ENCODE results near the gene MYO5C. TPM values are rescaled to one million over a fixed set of nuclear protein-coding genes. Genes with fewer than 3 reads are reported as not detected.

Gene MYO5C
- total RNA-seq, 1 donor from 2014 or later = 4.5 TPM

DNA sequence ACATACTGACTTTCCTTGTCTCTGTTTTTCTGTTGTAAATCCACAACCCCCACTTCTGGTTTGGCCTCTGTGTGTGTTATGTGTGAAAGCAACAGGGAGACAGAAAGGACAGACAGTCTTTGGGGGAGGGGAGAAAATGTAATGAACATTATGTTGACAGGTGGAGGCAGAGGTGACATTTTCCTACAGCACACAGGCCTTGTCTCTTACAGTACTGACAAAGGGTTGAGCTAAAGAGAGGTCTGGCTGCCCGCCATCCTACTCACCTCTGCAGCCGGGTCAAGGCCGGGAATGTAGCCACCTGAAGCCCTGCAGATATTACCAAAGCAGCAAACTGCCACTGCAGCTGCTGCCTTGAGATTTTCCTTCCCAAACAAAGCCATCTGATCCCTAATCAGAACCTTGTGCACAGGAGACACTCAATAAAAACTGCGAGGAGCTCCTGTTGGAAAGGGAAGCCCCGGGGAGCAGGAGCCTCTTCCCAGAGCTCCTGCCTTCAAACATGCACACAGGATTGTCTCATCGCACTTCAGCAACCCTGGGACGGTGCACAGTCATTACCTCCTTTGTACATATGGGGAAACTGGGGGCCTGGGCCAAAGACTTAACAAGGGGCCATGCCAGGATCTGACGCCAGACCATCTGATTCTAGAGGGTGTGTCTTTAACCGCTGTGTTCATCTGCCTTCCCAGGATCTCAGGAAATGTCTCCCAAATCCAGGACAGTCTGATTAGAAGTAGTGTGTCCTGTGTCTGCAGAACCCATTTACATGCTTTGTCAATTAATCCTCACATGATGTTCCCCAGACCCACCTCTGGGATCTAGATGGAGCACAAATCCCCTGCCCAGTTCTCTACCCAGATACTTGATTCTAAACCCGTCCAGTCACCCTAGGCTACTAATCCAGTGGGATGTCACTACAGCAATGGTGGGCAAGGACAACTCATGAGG lies 14.2 kb downstream of the MYO5C start:
- no peaks in the 10 kb centered on the region for H3K79me2 ChIP-seq (ENCODE audit: insufficient read depth, low read length)
- Mint-ChIP-seq H3K36me3 (ENCODE audit: low read depth, unreplicated experiment) (no peaks in the 10 kb centered on the region), H3K27ac (ENCODE audit: unreplicated experiment) (no peak overlapping the region)

GRCh38 chr15:52280326-52281084 lies 15.1 kb downstream of the MYO5C start:
- H3K4me1 Mint-ChIP-seq (ENCODE audit: low read depth, unreplicated experiment) = peaks cover 9% of the 10 kb centered on the region
- no peaks in the 10 kb centered on the region for H3K36me3 Mint-ChIP-seq (ENCODE audit: low read depth, unreplicated experiment)
- H3K4me3 Mint-ChIP-seq (ENCODE audit: unreplicated experiment) = no peak overlapping the region
- no peak for TF ChIP-seq EZH2 (IDR thresholded peaks at IDR 0.05; ENCODE audit: insufficient read depth, low read length)
- TF ChIP-seq, protein P1, sequence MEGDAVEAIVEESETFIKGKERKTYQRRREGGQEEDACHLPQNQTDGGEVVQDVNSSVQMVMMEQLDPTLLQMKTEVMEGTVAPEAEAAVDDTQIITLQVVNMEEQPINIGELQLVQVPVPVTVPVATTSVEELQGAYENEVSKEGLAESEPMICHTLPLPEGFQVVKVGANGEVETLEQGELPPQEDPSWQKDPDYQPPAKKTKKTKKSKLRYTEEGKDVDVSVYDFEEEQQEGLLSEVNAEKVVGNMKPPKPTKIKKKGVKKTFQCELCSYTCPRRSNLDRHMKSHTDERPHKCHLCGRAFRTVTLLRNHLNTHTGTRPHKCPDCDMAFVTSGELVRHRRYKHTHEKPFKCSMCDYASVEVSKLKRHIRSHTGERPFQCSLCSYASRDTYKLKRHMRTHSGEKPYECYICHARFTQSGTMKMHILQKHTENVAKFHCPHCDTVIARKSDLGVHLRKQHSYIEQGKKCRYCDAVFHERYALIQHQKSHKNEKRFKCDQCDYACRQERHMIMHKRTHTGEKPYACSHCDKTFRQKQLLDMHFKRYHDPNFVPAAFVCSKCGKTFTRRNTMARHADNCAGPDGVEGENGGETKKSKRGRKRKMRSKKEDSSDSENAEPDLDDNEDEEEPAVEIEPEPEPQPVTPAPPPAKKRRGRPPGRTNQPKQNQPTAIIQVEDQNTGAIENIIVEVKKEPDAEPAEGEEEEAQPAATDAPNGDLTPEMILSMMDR (IDR thresholded peaks at IDR 0.05; ENCODE audit: insufficient read depth, low read depth, low read length) = no peak
- no peaks in the 10 kb centered on the region for H3K27me3 Mint-ChIP-seq (ENCODE audit: low read depth, unreplicated experiment)
- Histone ChIP-seq H3K27me3 (ENCODE audit: insufficient read depth, low read length) (peaks cover 3% of the 10 kb centered on the region), H3K79me2 (ENCODE audit: insufficient read depth, low read length) (no peaks in the 10 kb centered on the region), H4K20me1 (ENCODE audit: insufficient read depth, low read length) (no peaks in the 10 kb centered on the region), H3K4me2 (ENCODE audit: low read length) (no peak overlapping the region), H2AFZ (ENCODE audit: low read depth, low read length) (no peak overlapping the region), H3K36me3 (ENCODE audit: insufficient read depth, low read length) (no peaks in the 10 kb centered on the region), H3K4me1 (ENCODE audit: insufficient read depth, low read length) (no peaks in the 10 kb centered on the region), H3K9me3 (ENCODE audit: insufficient read depth, low read depth, low read length) (no peaks in the 10 kb centered on the region), H3K9ac (ENCODE audit: low read length) (no peak overlapping the region), H3K4me3 (ENCODE audit: insufficient read depth, low read depth, low read length) (no peak overlapping the region), H3K27ac (ENCODE audit: low read depth, low read length) (no peak overlapping the region)
- no peak for DNase-seq (ENCODE audit: low read depth)
- no peak overlapping the region for H3K27ac Mint-ChIP-seq (ENCODE audit: unreplicated experiment)
- FAIRE-seq = no peak
- H3K9me3 Mint-ChIP-seq (ENCODE audit: unreplicated experiment) = no peaks in the 10 kb centered on the region

More for the DNA sequence above, 14.2 kb downstream of the MYO5C start:
- Histone ChIP-seq H3K4me3 (ENCODE audit: insufficient read depth, low read depth, low read length) (no peak overlapping the region), H4K20me1 (ENCODE audit: insufficient read depth, low read length) (no peaks in the 10 kb centered on the region), H3K4me2 (ENCODE audit: low read length) (no peak overlapping the region), H2AFZ (ENCODE audit: low read depth, low read length) (no peak overlapping the region), H3K9me3 (ENCODE audit: insufficient read depth, low read depth, low read length) (no peaks in the 10 kb centered on the region), H3K9ac (ENCODE audit: low read length) (no peak overlapping the region), H3K36me3 (ENCODE audit: insufficient read depth, low read length) (no peaks in the 10 kb centered on the region), H3K27me3 (ENCODE audit: insufficient read depth, low read length) (peaks cover 3% of the 10 kb centered on the region), H3K27ac (ENCODE audit: low read depth, low read length) (no peak overlapping the region), H3K4me1 (ENCODE audit: insufficient read depth, low read length) (no peaks in the 10 kb centered on the region)
- H3K9me3 Mint-ChIP-seq (ENCODE audit: unreplicated experiment) = no peaks in the 10 kb centered on the region
- H3K4me3 Mint-ChIP-seq (ENCODE audit: unreplicated experiment) = no peak overlapping the region
- H3K27me3 Mint-ChIP-seq (ENCODE audit: low read depth, unreplicated experiment) = no peaks in the 10 kb centered on the region
- FAIRE-seq (no peak), DNase-seq (ENCODE audit: low read depth) (no peak)
- TF ChIP-seq, protein P1 (IDR thresholded peaks at IDR 0.05; ENCODE audit: insufficient read depth, low read depth, low read length) = no peak
- no peak for TF ChIP-seq EZH2 (IDR thresholded peaks at IDR 0.05; ENCODE audit: insufficient read depth, low read length)
- peaks cover 9% of the 10 kb centered on the region for H3K4me1 Mint-ChIP-seq (ENCODE audit: low read depth, unreplicated experiment)

Data from astrocyte (in vitro differentiated cells and primary cell).